Renal cortex interstitium (tissue), 11 donors: ENCODE data around the gene ASB12. TPM values are rescaled to one million over a fixed set of nuclear protein-coding genes. Genes with fewer than 3 reads are reported as not detected.

Experiments used
- DNase-seq, 11 donors: peaks; one replicate each; pipeline ENCODE4 v3.0.0-alpha.2; 2013; ENCODE audit warnings: low read depth in 9 of 11, low spot score in 4 of 11; ENCODE audit errors: extremely low read depth in 1 of 11
- polyA plus RNA-seq, 3 donors: library from polyadenylated mRNA; unstranded; fragments of 120-200 nt; gene quantifications; one replicate each; pipeline ENCODE4 v1.2.1, GENCODE V29; 2013; ENCODE audit not compliant: insufficient read length in 3 of 3

The ASB12 gene
- polyA plus RNA-seq, 3 donors = 0.39 to 0.70 (median 0.48) TPM

DNA sequence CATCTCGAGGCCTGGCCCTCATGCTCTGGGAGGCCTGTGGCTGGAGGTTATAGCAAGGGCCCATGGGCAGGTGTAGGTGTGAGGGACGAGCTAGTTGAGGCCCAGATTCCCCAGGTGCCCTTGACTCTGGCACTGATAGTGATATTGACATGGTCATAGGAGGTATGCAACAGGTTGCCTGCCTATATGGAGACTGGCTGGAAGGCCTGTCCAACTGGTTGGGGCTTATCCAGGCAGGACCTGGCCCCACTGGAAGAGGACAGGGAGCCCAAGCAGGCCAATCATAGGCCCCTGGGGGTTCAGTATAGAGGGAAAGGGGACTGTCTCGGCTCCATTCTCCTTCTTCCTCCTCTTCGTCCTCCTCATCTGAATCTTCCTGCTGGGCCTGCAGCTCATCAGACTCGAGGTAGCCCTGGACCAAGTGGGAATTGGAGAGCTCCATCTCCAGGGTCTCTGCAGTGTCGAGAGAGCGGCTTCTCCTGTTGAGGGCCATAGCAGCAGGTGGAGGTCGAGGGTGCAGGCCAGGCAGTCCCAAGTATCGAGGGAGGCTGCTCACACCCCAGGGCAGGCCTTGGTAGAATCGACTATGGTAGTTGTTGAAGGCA, 40.2 kb downstream of the ASB12 start:
- DNase-seq = no peak

DNA sequence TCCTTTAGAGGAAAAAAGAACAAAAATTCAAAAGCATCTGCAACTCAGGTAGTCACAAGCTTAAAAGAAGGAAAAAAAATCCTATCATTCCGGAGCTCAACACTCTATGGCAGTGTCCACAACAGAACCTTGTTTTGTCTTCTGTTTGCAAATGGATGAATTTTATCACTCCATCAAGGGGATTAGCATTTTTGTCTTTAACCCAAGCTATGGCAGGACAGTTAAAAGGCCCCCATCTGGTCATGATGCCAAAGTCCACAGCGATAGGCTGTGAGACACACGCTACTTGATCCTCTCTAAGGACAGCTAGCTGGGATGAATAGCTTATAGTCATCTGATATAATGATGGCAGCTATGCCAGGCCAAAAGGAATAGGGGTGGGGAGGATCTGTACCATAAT, 41.5 kb downstream of the ASB12 start:
- DNase-seq = no peak

DNA sequence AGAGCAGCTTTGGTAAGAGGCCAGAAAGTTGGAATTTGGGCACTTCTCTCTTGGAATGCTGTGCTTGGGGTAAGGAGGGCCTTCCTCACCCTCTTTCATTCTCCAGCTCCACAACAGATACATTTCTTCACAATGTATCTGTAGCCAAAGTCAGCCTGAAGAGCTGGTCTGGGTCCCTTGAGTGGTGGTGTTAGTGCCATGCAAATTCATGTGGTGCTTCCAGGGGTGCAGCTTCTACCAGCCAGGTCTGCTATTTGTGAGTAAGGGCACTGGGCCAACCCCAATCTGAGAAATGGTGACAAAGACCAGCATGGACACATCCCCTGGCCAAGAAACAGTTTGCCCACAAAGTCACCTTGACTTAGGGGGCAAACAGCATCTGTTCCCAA, 42.7 kb downstream of the ASB12 start:
- DNase-seq = no peak

DNA sequence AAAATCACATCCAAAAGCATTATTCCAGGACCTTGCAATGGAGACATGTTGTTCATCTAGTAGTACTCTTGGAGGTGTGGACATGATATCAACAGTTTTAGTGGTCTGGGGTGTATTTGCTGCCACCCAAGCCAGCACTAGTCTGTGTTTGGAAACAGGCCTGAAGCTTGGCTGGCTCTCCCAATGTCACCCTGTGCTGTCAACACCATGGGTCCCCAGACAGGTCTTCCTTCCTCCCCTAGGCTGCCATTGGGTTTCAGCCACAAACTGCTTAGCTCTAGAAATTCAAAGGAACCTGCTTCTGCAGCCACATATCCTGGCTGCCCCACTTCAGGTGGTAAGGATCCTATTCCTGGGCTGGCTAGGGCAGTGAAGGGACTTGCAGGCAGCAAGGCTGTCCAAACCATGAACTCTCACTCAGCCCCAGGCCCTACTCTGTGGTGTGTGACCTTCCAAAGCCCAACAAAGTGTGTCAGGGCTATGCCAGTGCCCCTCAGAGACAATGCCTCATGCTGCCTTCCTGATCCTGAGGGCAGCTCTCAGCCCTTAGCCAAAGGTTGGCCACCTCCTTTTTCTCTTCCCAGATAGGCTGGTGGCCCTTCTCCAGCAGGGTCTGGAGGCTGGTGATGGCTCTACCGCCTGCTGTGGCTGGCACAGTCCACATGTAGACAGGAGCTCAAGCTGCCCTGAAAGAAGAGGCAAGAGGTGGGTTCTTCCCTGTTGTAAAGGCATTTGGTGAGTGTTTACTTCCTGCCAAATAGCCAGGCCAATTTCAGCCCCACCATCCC, 43.2 kb downstream of the ASB12 start:
- no peak for DNase-seq

DNA sequence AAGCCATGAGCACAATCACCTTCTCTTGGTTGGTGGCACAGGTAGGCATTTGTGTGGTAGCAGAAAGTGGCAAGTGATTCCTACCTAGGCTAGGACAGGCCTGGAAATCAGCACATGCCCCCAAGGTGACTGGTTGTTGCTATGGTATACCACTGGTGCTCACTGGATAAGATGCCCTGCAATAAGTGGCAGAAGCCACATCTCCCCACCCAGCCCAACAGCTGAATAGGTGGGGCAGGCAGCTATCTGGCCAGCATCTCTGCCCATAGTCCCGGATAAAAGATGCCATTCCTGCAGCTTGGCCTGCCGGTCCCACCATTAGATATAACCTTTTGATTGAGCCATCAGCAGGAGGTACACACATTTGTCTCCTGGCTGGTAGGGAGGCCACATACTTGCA, 46.0 kb downstream of the ASB12 start:
- no peak for DNase-seq

DNA sequence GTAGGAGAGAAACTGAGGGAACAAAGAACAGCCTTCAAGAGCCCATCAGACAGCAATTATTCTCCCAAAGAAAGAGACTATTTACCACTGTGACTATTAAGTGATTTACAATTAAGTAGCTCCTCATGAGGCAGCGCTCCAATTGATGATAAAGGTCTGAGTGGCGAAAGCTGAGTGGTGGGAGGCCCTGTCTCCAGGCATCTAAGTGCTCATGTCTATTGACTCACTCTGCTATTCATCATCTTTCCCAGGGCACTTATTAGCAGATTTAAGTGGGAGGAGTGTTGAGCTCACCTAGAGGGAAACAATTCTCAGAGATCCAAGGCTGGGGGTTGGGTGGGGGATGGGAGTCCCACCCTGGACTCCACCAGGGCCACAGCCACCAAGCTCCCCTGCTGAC, 48.2 kb downstream of the ASB12 start:
- no peak for DNase-seq

- DNase-seq = no peak
These were observed 53.5 kb downstream of the ASB12 start for GRCh38 chrX:64176876-64177275.

Other genes starting within 250 kb of the ASB12 start
- 1 to 10 TPM; 7.7 to 9.0 (median 8.7) TPM for gene AMER1, start 24.9 kb downstream of the ASB12 start, polyA plus RNA-seq
- gene MTMR8, start 164.8 kb upstream of the ASB12 start, polyA plus RNA-seq = 1 to 10 TPM; 1.4 to 2.4 (median 2.2) TPM